NCI-H345 (cell line): Measurements from ENCODE around the gene HYAL2.
"Not testable (repeated sequence)": the region's sequence is repeated elsewhere in the genome, so short reads cannot be mapped to it uniquely, and the experiment has no call there.

Experiments used
- DNase-seq: peaks from one replicate; lab custom pipeline; 2025; lab: John Stamatoyannopoulos, UW

HYAL2 gene

DNA sequence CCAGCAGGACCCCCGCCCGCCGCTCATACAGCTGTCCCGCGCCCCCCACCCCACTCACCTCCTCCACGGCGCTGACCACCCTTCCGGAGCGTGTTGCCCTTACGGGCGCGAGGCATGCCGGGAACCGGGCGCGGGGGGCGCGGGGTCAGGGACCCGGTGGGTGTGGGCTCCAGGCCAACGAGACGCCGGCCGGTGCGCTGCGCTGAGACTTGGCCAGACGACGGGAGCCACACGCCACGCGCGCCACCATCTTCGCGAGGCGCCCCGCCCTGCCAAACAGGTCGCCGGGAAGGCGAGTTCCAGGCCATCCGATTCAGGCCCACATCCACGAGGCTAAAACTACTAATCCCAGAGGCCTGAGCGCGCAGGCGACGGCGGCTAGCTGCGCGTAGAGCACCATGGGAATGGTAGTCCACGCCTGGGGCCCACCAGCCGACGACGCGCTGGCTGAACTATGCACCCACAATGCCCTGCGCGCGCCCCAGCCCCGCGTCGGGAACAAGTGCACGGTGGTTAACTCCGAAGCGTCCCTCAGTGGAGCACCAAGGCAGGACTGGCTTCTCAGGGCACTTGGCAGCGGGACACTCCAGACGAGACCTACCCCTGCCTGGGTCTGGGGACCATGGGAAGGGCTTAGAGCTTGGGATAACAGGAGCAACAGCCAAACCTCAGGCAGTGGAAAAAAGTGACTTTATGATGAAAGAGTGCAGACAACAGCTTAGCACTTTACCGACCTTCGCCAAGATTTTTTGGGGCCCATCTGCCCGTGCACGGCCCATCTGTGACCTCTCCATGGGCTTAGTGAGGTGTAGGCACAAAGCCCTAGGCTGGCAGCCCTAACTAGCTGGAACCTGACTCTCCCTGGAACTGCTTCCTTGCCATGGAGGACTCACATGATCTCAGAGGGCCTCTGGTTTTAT, 30.1 kb downstream of the HYAL2 start, which contains the start of gene IFRD2:
Gene IFRD2, minus strand, starts transcription at position 271 of the 920 bp plus-strand sequence. Its CDS starts 155 bp downstream, at position 116.
- peak; percentile 94 for DNase-seq

DNA sequence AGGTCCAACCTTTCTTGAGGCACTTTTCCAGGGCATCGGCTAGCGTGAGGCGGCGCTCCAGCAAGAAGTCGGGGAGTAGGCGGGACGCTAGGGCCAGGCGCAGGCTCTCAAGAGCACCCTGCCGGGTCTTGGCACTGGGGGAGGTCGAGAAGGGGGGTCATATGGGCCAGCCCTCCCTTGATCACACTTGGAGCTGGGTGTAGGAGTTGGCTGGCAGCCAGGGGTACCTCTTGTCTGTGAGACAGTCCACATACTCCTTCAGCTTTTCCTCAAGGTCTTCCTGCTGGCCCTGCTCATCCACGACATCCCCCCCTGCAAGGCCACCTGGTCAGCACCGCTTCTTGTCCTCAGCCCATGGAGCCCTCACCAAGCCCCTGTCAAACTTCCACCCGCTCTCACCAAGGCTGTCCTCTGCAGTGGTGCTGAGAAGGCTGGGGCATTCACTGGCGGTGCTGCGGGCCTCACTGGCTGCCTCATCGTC, 32.3 kb downstream of the HYAL2 start:
- no peak for DNase-seq

DNA sequence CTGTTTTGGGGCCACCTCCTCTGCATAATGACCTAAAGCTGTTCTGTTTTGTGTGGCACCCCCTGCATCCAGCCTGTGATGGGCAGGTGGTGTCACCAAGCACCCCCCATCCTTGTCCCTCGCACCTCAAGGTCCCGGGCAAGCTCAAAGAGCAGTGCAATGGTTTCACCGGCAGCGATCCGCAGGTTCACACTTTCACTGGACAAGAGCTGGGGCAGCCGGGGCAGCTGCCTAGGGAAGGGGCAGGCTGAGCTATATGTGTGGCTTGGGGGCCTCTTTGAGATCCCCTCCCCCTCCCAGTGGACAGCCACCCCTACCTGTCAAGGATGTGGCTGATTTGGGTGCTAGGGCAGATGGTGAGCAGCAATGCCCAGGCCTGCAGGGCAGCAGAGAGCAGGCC, 33.4 kb downstream of the HYAL2 start:
- no peak for DNase-seq

DNA sequence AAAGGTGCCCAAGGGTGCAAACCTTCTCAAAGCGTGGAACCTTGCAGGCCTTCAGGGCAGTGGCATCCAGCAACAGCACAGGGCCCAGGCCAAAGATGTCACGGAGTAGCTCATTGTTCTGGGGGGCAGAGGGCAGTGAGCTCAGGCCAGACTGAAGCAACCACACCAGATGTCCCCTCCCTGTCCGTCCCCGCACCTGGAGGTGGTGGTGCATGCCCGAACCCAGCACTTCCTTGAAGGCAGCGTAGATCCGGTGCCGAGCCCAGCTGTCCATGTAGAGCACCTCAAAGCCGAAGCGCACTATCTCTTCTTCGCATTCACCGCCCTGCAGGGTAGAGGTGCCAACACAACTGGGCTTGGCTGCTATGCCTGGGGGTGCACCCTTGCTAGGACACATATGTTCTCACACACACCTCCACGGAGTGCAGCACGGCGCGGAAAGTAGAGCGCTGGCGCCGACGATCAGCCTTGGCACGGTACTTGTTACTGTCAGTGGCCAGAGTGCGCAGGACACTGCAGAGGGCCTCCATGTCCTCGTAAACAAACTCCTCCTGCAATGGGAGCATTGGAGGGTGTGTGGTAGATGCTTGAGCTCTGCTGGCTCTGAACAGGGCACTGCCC, 34.0 kb downstream of the HYAL2 start:
- no peak for DNase-seq

DNA sequence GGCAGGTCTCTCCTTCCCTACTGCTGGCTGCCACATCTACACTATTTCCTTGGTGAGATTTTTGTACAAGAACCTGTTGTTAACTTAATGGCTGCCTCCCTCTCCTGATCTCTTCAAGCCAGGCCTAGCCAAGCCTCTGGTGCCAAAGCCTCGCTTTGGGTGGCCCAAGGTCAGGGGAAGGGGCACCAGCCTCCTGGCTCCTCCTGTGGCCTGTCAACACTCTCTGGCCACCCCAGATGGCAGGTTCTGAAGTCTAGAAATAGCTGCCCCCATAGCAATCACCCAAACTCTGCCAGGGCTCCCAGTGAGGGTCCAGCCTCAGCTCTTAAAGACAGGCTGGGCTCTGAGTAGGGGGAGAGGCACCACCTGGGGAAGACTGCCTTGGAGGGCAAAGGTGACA, 35.3 kb downstream of the HYAL2 start:
- no peak for DNase-seq

DNA sequence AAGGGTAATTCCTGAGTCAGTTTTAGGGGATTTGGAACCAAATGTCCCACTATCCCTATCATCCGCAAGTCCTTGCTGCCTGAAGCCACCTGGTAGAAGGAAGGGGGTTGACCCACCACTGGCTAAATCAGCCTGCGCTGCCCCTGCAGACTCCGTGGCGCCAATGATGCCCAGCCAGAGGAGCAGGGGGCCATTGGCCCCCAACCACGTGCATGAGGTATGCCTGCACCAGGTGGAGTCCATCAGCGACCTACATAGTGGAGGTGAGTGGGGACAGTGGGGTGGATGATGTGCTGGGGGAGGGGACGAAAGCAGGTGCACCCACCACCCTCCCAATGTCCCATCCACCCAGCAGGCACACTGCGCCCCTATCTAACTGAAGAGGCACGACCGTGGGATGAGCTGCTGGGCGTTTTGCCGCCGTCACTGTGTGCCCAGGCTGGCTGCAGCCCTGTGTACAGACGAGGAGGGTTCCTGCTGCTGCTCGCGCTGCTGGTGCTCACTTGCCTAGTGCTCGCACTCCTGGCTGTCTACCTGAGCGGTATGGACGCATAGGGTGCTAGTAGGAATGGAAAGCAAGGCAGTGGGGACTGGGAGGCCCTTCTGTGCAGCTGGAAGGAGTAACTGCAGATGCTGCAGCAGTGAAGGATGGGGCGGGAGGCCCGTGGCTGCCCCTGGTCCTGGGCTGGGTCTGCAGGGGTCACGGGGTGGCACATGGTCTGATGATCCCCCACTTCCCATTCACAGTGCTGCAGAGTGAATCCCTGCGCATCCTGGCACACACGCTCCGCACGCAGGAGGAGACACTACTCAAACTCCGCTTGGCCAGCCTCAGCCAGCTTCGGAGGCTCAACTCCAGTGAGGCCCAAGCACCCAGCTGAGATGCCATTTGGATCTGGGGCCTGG, 36.0 kb downstream of the HYAL2 start:
- DNase-seq, result no peak

DNA sequence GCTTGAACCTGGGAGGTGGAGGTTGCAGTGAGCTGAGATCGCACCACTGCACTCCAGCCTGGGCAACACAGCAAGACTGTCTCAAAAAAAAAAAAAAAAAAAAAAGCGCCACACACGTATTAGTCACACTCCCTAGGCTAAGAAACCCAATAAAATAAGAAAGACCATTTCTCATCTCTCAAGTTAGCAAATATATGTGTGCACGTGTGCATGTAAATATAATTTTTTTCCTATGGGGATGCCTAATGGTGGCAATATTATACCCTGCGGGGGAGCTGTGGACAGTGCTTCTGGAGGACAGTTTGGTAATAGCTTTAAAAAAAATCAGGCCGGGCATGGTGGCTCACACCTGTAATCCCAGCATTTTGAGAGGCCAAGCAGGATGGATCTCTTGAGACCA, 38.4 kb downstream of the HYAL2 start:
- DNase-seq, result not testable (repeated sequence)

DNA sequence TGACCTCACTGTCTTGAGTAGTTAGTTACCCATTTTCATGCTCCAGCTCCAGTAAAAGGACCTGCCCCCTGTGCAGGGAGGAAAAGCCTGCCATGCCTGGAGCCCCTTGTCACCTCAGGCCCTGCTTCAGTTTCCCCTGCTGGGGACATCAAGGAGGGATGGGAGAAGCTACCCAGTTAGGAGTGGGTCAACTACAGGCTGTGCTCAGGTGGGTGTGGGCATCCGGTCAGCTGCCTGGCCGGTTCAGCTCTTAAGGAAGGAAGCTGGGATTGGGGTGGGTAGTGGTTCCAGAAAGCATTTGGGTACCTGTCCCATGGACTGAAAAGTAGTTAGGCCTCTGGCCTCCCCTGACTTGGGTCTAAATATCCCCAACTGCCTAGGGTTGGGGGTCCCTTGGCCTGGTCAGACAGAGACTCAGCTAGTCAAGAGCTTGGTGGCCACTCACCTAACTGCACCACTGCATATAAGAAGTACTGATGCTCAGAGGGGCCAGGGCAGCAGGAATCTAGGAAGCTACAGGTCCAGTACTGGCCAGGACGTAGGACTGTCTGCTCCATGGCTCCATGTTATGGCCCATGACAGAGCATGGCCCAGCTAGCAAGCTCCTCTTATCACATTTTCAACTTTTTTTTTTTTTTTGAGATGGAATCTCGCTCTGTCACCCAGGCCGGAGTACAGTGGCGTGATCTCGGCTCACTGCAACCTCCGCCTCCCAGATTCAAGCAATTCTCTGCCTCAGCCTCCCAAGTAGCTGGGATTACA, 43.1 kb downstream of the HYAL2 start:
- no peak for DNase-seq

DNA sequence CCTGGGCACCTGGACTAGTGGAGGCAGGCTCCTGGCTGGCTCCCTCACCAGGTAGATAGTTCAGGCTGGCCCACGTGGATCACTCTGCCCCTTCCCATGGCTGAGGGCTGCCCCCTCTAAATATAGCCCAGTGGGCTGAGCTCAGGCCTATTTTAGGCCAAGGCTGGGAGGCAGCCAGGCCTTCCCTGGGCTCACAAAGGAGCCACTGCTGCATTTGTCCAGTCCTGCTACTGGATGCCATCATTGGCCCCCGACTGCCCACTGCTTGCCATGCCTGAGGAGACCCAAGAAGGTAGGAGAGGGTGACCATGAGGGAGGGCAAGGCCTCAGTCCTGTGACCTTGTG, 43.7 kb downstream of the HYAL2 start, which contains the start of gene LSMEM2:
Gene LSMEM2, plus strand, starts transcription at position 208 of the 345 bp plus-strand sequence. Its CDS starts 27 bp downstream, at position 235.
- DNase-seq, result no peak

DNA sequence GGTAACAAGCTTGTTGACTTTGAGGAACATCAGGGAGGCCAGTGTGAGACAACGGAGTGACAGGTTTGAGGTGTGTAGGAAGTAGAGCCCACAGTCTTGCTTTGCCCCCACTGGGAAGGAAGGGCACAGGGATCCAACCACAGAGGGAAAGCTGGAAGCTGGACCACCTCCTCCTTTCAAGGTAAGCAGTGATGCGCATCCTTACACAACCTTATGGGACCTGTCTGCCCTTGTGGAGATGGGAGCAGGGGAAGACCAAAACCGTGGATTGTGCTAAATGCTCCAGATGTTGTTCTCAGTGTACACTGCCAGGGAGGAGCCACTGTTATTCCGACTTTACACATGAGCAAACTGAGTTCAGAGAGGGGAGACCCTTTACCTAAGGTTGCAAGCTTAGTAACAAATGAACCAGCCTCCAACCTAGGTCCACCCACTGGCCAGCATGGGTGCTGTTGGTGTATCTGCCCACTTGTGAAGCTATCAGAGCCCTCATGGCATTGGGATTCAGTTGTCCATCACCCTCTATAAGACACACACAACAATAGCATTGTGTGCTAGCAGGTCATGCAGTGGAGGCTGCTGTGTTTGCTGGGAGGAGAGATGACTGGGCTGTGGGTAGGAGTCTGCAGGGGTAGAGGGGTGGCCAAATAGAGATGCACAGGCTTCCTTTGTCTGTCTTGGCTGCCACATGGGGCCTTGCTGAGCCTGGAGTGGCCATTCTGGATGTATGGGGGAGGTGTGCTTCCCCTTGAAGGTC, 44.2 kb downstream of the HYAL2 start:
- no peak for DNase-seq

DNA sequence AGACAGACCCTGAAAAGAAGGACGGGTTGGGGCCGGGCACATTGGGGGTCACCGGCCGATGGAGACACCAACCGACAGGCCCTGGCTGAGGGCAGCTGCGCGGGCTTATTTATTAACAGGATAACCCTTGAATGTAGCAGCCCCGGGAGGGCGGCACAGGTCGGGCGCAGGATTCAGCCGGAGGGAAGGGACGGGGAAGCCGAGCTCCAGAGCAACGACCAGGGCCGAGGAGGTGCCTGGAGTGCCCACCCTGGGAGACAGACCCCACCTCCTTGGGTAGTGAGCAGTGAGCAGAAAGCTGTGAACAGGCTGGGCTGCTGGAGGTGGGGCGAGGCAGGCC, 45.8 kb downstream of the HYAL2 start:
- no peak for DNase-seq

DNA sequence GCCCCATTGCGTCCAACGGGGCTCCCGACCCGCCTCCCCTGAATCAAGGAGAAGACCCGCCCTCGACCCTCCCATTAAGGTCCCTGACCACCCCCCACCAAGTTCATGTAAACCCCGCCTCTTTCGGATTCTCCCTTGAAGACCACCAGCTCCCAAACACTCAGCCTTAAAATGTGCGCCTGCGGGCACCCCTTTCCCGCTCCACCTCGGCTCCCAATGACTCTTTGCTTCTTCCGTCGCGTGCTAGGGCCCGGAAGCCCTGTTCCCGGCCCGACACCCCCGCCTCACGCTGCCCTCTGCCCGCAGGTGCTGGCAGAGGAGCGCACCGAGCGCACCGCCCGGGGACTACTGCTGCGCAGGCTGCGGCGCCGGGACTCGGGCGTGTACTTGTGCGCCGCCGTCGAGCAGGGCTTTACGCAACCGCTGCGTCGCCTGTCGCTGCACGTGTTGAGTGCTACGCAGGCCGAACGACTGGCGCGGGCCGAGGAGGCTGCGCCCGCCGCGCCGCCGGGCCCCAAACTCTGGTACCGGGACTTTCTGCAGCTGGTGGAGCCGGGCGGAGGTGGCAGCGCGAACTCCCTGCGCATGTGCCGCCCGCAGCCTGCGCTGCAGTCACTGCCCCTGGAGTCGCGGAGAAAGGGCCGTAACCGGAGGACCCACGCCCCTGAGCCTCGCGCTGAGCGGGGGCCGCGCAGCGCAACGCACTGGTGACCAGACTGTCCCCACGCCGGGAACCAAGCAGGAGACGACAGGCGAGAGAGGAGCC, 46.4 kb downstream of the HYAL2 start:
- no peak for DNase-seq

DNA sequence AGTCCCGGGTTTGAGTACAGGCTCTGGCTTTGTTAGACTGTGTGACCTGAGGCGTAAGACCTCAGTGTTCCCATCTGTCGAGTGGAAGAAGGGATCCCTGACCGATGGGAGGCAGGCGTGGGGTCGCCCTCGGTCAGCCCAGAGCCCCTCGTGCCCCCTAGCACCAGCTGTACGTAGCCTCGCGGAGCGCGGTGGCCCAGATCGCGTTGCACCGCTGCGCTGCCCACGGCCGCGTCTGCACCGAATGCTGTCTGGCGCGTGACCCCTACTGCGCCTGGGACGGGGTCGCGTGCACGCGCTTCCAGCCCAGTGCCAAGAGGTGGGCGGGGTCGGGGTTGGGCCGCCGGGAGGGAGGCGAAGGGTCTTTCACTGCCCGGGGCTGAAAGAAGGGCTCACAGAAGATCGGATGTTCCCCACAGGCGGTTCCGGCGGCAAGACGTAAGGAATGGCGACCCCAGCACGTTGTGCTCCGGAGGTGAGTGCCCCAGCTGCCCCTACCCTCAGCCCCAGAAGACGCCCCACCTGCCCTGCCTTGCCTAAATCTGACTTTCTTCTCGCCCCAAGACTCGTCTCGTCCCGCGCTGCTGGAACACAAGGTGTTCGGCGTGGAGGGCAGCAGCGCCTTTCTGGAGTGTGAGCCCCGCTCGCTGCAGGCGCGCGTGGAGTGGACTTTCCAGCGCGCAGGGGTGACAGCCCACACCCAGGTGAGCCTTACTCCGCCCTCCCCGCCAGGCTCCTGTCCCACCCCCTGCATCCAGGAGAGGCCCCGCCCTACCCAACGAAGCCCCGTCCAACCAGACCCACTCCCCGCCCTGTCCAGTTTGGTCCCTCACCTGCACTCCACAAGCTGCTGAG, 47.2 kb downstream of the HYAL2 start:
- DNase-seq, result no peak

DNA sequence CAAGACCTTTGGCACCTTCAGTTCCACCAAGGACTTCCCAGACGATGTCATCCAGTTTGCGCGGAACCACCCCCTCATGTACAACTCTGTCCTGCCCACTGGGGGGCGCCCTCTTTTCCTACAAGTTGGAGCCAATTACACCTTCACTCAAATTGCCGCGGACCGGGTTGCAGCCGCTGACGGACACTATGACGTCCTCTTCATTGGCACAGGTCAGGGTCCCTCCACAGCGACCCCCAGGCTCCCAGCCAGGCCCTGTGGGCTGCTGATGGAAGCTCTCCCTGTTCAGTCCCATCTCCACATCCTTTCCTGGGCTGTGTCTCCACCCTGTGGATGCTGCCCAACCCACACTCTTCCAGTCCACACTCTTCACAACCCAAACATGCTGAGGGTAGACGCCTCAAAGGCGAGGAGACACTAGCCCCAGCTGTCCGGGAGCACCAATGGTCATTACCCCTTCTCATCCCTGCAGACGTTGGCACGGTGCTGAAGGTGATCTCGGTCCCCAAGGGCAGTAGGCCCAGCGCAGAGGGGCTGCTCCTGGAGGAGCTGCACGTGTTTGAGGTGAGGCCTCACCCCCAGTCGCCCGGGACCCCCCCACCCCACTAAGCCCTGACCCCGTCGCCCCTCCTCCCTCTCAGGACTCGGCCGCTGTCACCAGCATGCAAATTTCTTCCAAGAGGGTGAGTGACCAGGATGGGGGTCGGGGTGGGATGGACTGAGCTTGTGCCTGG, 48.0 kb downstream of the HYAL2 start:
- DNase-seq, result peak; percentile 46

DNA sequence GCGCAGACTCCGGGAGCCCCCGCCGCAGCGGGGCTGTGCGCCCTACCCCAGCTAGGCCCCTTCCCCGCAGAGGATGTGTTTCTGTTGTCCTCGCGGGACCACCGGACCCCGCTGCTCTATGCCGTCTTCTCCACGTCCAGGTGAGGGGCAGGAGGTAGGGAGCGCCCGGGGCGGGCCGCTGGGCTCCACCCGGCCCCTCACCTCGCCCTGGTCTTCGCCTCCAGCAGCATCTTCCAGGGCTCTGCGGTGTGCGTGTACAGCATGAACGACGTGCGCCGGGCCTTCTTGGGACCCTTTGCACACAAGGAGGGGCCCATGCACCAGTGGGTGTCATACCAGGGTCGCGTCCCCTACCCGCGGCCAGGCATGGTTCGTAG, 48.9 kb downstream of the HYAL2 start:
- DNase-seq, result no peak

DNA sequence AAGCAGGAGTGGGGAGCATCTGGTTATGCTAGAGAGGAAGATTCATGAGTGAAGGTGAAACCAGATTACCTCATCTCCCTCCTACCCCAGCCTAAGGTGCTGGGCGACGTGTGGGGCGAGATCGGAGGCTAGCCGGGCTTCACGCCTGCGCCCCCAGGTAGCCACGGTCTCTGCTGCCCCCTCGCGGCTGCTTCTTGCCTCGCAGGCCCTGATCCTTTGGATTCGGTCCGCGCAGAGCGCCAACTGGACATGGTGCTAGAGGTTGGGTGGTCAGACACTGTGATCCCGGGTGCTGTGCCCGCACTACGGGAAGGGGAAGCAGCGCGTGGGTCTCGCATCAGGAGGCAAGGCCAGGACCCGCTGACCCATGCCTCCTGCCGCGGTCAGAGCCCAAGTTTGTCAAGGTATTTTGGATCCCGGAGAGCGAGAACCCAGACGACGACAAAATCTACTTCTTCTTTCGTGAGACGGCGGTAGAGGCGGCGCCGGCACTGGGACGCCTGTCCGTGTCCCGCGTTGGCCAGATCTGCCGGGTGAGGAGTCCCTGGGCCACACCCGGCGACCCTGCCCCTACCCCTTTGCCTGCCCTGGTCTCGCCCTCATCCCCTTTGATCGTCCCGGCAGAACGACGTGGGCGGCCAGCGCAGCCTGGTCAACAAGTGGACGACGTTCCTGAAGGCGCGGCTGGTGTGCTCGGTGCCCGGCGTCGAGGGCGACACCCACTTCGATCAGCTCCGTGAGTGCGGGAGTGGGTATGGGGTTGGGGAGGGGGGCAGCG, 49.4 kb downstream of the HYAL2 start:
- peak; percentile 74 for DNase-seq

DNA sequence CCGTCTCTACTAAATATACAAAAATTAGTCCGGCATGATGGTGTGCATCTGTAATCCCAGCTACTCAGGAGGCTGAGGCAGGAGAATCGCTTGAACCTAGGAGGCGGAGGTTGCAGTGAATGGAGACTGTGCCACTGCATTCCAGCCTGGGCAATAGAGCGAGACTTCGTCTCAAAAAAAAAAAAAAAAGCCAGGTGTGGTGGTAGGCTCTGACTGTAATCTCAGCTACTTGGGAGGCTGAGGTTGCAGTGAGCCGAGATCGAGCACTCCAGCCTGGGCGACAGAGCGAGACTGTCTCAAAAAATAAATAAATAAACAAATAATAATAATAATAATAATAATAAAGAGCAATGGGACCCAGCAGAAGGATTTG, 50.0 kb downstream of the HYAL2 start:
- not testable (repeated sequence) for DNase-seq
